OCI-LY1 (cell line): Measurements from ENCODE around the gene NKD1.

Experiments
- CTCF ChIP-seq: fragments of 200-600 bp; sonication (generic), shearing (Covaris generic); IDR thresholded peaks from 2 replicates; pipeline ENCODE4 v1.5.1; 2017; ENCODE audit warnings: mild to moderate bottlenecking, antibody characterized with exemption, low read length, moderate library complexity, mixed read lengths
- EZH2 ChIP-seq: fragments of 200-600 bp; sonication (generic), shearing (Covaris generic); IDR thresholded peaks from 2 replicates; pipeline ENCODE4 v1.8.0; 2017; ENCODE audit warnings: borderline replicate concordance, mixed run types, mild to moderate bottlenecking, antibody characterized with exemption, low read length, moderate library complexity, mixed read lengths

GRCh38 chr16:50657241-50657640, 109.0 kb downstream of the NKD1 start:
- no peak for TF ChIP-seq CTCF
- no peak for TF ChIP-seq EZH2
